ENCODE data around the gene HSPA1L.

DNA sequence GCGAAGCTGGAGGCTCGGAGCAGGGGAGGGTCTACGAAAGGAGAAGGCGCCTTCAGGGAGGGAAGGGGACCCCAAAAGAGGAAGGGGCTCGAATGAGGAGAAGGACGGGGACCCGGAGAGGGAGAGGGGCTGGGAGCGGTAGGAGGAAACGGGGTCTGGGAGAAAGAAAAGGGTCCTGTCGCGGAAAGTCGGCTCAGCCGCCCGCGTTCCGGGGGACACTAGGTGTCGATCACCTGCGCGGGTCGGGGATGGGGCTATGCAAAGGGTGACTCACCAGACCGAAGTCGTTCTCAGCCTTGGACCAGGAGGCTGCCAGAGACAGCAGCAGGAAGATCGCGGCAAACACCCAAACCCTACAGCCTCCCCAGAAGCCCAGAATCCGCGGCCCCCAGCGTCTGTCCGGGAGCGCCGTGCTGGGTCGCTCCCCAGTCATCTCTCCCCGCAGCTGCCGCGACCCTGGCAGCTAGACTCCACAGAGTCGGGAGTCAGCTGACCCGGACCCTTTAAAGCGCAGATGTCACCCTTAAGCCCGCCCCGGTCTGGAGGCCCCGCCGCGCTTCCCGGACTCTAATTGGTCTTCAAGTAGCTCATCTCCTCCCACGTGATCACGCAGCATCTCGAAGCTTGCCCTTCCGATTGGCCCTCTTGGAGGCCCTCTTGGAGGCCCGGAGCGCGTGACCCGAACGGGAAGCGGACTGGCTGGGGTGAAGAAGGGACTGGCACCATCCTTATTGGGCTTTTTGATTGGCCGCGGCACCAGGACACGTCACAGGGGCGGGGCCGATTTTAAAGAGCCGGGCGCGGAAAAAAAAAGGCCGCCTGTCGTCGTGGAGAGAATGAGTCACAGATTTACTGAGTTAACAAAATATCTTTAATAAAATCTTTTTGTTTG is 47.5 kb upstream of the HSPA1L start, which contains the start of gene NEU1:
- no peak for TF ChIP-seq CTCF (IDR thresholded peaks at IDR 0.05)
- peak; percentile 90 to 97 (median 93) for TF ChIP-seq POLR2AphosphoS5 (IDR thresholded peaks at IDR 0.05)

Data from breast epithelium (tissue), 3 donors.